ENCODE results near the gene CFDP1. TPM values are rescaled to one million over a fixed set of nuclear protein-coding genes. Genes with fewer than 3 reads are reported as not detected.
A peak's percentile ranks its signal among the peaks of the same experiment; 100 is the strongest.

Gene CFDP1
- total RNA-seq, 3 donors from 2014 or later (not counting 1 experiment from before 2014, with no cell fraction given) = 32.2 to 38.8 (median 32.3) TPM

- Mint-ChIP-seq H3K4me1 (no peaks in the 10 kb centered on the region), H3K36me3 (peaks cover 9% of the 10 kb centered on the region), H3K4me3 (no peak overlapping the region), H3K27ac (no peak overlapping the region), H3K27me3 (ENCODE audit: low read depth in 2 of 2) (no peaks in the 10 kb centered on the region), H3K9me3 (no peaks in the 10 kb centered on the region)
- DNase-seq (no peak), ATAC-seq (no peak)
- no peak overlapping the region for H3K4me3 ChIP-seq (ENCODE audit: low read length)
- no peaks in the 10 kb centered on the region for H3K27me3 ChIP-seq (ENCODE audit: control insufficient read depth, insufficient read depth, low read length)
- H3K36me3 ChIP-seq (ENCODE audit: control insufficient read depth, insufficient read depth, low read length) = peaks cover 22% of the 10 kb centered on the region
- H3K4me1 ChIP-seq (ENCODE audit: control insufficient read depth, insufficient read depth, low read length) = no peaks in the 10 kb centered on the region
- WGBS (ENCODE audit: insufficient coverage) = 82% methylated on average over 2 of the region's 2 CpGs
- intact Hi-C loops (cut with micrococcal nuclease) = no loop called here
- no peaks in the 10 kb centered on the region for H3K9me3 ChIP-seq (ENCODE audit: control insufficient read depth, insufficient read depth, low read length)
- H3K27ac ChIP-seq (ENCODE audit: low read length) = no peak overlapping the region
- TF ChIP-seq CTCF (IDR thresholded peaks at IDR 0.05) = no peak
Measured at GRCh38 chr16:75389096-75389690, 44.1 kb downstream of the CFDP1 start.

- Histone ChIP-seq H3K36me3 (ENCODE audit: control insufficient read depth, insufficient read depth, low read length) (peaks cover 16% of the 10 kb centered on the region), H3K4me3 (ENCODE audit: low read length) (no peak overlapping the region), H3K4me1 (ENCODE audit: control insufficient read depth, insufficient read depth, low read length) (no peaks in the 10 kb centered on the region), H3K27me3 (ENCODE audit: control insufficient read depth, insufficient read depth, low read length) (no peaks in the 10 kb centered on the region), H3K9me3 (ENCODE audit: control insufficient read depth, insufficient read depth, low read length) (no peaks in the 10 kb centered on the region), H3K27ac (ENCODE audit: low read length) (no peak overlapping the region)
- H3K4me1 Mint-ChIP-seq = no peaks in the 10 kb centered on the region
- H3K9me3 Mint-ChIP-seq = no peaks in the 10 kb centered on the region
- ATAC-seq (no peak), DNase-seq (no peak)
- peaks cover 9% of the 10 kb centered on the region for H3K36me3 Mint-ChIP-seq
- no peak for TF ChIP-seq CTCF (IDR thresholded peaks at IDR 0.05)
- 97% methylated on average over 4 of the region's 4 CpGs for WGBS (ENCODE audit: insufficient coverage)
- intact Hi-C loops (cut with micrococcal nuclease) = no loop called here
- H3K27ac Mint-ChIP-seq = no peak overlapping the region
- no peak overlapping the region for H3K4me3 Mint-ChIP-seq
- H3K27me3 Mint-ChIP-seq (ENCODE audit: low read depth in 2 of 2) = no peaks in the 10 kb centered on the region
Measured at GRCh38 chr16:75387951-75388350, 45.4 kb downstream of the CFDP1 start.

GRCh38 chr16:75385507-75386152 is 47.7 kb downstream of the CFDP1 start:
- Histone ChIP-seq H3K9me3 (ENCODE audit: control insufficient read depth, insufficient read depth, low read length) (no peaks in the 10 kb centered on the region), H3K27ac (ENCODE audit: low read length) (no peak overlapping the region), H3K36me3 (ENCODE audit: control insufficient read depth, insufficient read depth, low read length) (peaks cover 2% of the 10 kb centered on the region), H3K27me3 (ENCODE audit: control insufficient read depth, insufficient read depth, low read length) (no peaks in the 10 kb centered on the region), H3K4me1 (ENCODE audit: control insufficient read depth, insufficient read depth, low read length) (no peaks in the 10 kb centered on the region), H3K4me3 (ENCODE audit: low read length) (no peak overlapping the region)
- Mint-ChIP-seq H3K4me3 (no peak overlapping the region), H3K9me3 (no peaks in the 10 kb centered on the region), H3K36me3 (peaks cover 1% of the 10 kb centered on the region), H3K27me3 (ENCODE audit: low read depth in 2 of 2) (peaks cover 0 to 8% of the 10 kb centered on the region in 2 donors), H3K27ac (no peak overlapping the region), H3K4me1 (peaks cover 9 to 16% of the 10 kb centered on the region in 2 donors)
- ATAC-seq (peak in 2 of 3 donors; percentile 52 to 53), DNase-seq (peak in 1 of 2 donors; percentile 84)
- TF ChIP-seq CTCF (IDR thresholded peaks at IDR 0.05) = peak; percentile 88
- intact Hi-C loops (cut with micrococcal nuclease) = loop anchor here (1.0 kb wide), 2 partner anchors 151 to 186 kb away; no protein-coding TSS in a partner anchor
- WGBS (ENCODE audit: insufficient coverage) = 74% methylated on average over 3 of the region's 5 CpGs
